HCT116 (cell line): ENCODE data around the gene SLC35F1.

ENCODE experiments used
- CEBPB ChIP-seq: IDR thresholded peaks from 2 replicates; pipeline ENCODE4 v1.6.1; 2012; ENCODE audit warnings: low read depth
- CTCF ChIP-seq, 3 experiments: fragments of 200-600 bp in 1 of 3; sonication (generic) in 1 of 3; IDR thresholded peaks in 2 of 3; conservative IDR thresholded peaks in 1 of 3; 2 replicates each; pipeline ENCODE4 v1.5.1; 2012 to 2017; ENCODE audit warnings: low read depth in 2 of 3, low read length in 2 of 3, antibody characterized with exemption in 1 of 3, borderline replicate concordance in 1 of 3, control low read depth in 1 of 3, mild to moderate bottlenecking in 1 of 3, mixed read lengths in 1 of 3, mixed run types in 1 of 3, moderate library complexity in 1 of 3; ENCODE audit not compliant: insufficient read depth in 1 of 3
- EZH2 ChIP-seq: fragments of 200-600 bp; sonication (generic); IDR thresholded peaks from 2 replicates; pipeline ENCODE4 v1.6.1; 2017; ENCODE audit warnings: antibody characterized with exemption, mixed run types
- POLR2A ChIP-seq: IDR thresholded peaks from 2 replicates; pipeline ENCODE4 v1.7.0; 2011; ENCODE audit warnings: borderline replicate concordance; ENCODE audit not compliant: insufficient read depth, insufficient read length; ENCODE audit errors: extremely low read depth
- POLR2AphosphoS5 ChIP-seq: IDR thresholded peaks from 2 replicates; pipeline ENCODE4 v1.6.1; 2011; ENCODE audit warnings: mild to moderate bottlenecking, low read depth, low read length, moderate library complexity
- RAD21 ChIP-seq: IDR thresholded peaks from 2 replicates; pipeline ENCODE4 v1.6.1; 2012; ENCODE audit warnings: low read depth, mild to moderate bottlenecking
- REST ChIP-seq: IDR thresholded peaks from 2 replicates; pipeline ENCODE4 v1.6.1; 2012; ENCODE audit warnings: low read depth
- ZFX ChIP-seq: fragments of 450-650 bp; IDR thresholded peaks from 2 replicates; pipeline ENCODE4 v1.6.1; 2017

GRCh38 chr6:118325220-118325860 is 418.3 kb downstream of the SLC35F1 start:
- no peak for TF ChIP-seq CTCF (IDR thresholded peaks at IDR 0.05 in 2 of 3, conservative IDR thresholded peaks at IDR 0.05 in 1 of 3; ENCODE audit: borderline replicate concordance in 1 of 3, insufficient read depth in 1 of 3, low read depth in 2 of 3, low read length in 2 of 3)
- no peak for TF ChIP-seq CEBPB
- no peak for TF ChIP-seq POLR2AphosphoS5
- TF ChIP-seq POLR2A, result no peak
- no peak for TF ChIP-seq REST
- no peak for TF ChIP-seq EZH2
- TF ChIP-seq RAD21, result no peak
- TF ChIP-seq ZFX, result no peak
